ENCODE results near the gene PLCG2. TPM values are rescaled to one million over a fixed set of nuclear protein-coding genes. Genes with fewer than 3 reads are reported as not detected.
A peak's percentile ranks its signal among the peaks of the same experiment; 100 is the strongest.
"Not testable (repeated sequence)": the region's sequence is repeated elsewhere in the genome, so short reads cannot be mapped to it uniquely, and the experiment has no call there.

PLCG2 gene
- polyA plus RNA-seq, 2 donors = 2.3 to 4.4 TPM

DNA sequence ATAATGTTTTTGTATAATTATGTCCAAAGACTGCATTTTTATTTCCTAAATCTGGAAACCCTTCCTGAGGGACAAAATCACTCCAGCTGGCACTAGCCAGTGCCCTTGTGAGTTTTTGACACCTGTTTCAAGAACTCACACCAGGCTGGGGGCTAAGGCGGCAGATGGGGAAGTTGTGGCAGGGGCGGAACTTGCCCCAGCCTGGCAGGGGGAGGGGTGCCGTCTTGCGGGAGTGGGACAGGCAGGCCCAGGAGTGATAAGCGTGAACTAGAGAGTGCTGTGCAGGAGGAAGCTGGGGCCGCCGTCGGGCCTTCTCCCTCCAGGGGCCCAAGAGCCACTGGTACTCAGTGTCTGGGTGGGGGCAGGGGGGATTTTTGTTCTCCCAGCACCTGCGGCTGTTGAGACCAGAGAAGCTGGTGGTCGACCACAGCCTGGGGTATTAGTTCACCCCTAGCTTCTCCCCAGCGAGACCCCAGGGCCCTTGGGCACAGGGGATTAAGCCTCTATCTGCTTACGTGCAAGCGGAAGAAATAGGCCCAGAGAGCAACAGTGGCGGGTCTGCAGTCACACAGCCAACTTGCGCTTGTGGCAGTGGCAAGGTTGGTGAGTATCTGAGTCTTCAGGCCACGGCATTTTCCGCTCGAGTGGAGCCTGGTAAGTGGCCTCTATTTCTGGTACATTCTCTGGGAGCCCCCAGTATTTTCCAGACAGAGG is 40.2 kb upstream of the PLCG2 start:
- H3K9me3 ChIP-seq (ENCODE audit: control insufficient read depth in 2 of 2, insufficient read depth in 1 of 2, low read depth in 1 of 2, low read length in 1 of 2) = no peaks in the 10 kb centered on the region
- no peak overlapping the region for H3K27ac ChIP-seq (ENCODE audit: low read depth in 2 of 2, low read length in 1 of 2)
- H3K4me1 ChIP-seq (ENCODE audit: control insufficient read depth in 2 of 2, insufficient read depth in 2 of 2, low read length in 1 of 2) = peaks cover 0 to 3% of the 10 kb centered on the region in 2 donors
- H3K27me3 ChIP-seq (ENCODE audit: control insufficient read depth in 1 of 2, insufficient read depth in 2 of 2, low read length in 2 of 2) = no peaks in the 10 kb centered on the region
- 73 to 75% methylated on average over 15 to 18 of the region's 18 CpGs for WGBS, 2 donors
- no peaks in the 10 kb centered on the region for H3K36me3 ChIP-seq (ENCODE audit: control insufficient read depth in 2 of 2, insufficient read depth in 2 of 2, low read length in 1 of 2)
- no peak overlapping the region for H3K4me3 ChIP-seq (ENCODE audit: low read depth in 1 of 2, low read length in 2 of 2)

DNA sequence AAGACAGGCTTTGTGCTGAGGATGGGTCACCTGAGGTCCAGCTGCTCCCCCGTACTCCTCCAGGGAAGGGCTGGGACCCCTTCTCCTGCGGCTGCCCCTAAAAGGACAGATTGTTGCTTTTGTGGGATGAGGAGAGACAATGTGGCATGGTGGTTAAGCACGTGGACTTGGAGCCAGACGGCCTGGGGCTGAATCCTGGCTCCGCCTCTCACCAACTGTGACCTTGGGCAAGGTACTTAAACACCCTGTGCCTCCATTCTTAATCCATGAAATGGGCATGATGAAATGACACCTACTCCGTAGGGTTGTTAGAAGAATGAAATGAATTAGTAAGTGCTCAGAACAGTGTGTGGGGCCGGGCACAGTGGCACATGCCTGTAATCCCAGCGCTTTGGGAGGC is 39.6 kb upstream of the PLCG2 start:
- H3K27me3 ChIP-seq (ENCODE audit: control insufficient read depth in 1 of 2, insufficient read depth in 2 of 2, low read length in 2 of 2) = no peaks in the 10 kb centered on the region
- 82 to 87% methylated on average over 8 of the region's 8 CpGs for WGBS, 2 donors

DNA sequence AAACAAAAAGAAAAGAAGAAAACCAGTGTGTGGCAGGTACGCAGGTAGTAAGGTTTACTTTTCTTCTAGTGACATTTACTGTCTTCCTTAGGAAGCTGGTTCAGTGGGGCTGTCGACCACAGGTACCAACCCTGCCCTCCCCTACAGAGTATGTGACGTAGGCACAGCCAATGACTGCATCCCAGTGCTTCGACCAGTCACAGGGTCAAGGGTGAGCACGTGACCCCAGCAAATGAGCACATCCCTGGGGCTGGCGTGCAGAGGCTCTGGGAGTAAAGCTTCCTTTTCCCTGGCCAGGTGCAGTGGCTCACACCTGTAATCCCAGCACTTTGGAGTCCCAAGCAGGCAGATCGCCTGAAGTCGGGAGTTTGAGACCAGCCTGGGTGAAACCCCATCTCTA is 38.9 kb upstream of the PLCG2 start:
- no peaks in the 10 kb centered on the region for H3K9me3 ChIP-seq (ENCODE audit: control insufficient read depth in 2 of 2, insufficient read depth in 1 of 2, low read depth in 1 of 2, low read length in 1 of 2)
- H3K36me3 ChIP-seq (ENCODE audit: control insufficient read depth in 2 of 2, insufficient read depth in 2 of 2, low read length in 1 of 2) = no peaks in the 10 kb centered on the region
- H3K27ac ChIP-seq (ENCODE audit: low read depth in 2 of 2, low read length in 1 of 2) = no peak overlapping the region
- peaks cover 0 to 3% of the 10 kb centered on the region in 2 donors for H3K4me1 ChIP-seq (ENCODE audit: control insufficient read depth in 2 of 2, insufficient read depth in 2 of 2, low read length in 1 of 2)
- WGBS, 2 donors = 67 to 82% methylated on average over 8 of the region's 8 CpGs
- no peak overlapping the region for H3K4me3 ChIP-seq (ENCODE audit: low read depth in 1 of 2, low read length in 2 of 2)
- no peaks in the 10 kb centered on the region for H3K27me3 ChIP-seq (ENCODE audit: control insufficient read depth in 1 of 2, insufficient read depth in 2 of 2, low read length in 2 of 2)

More for the DNA sequence above, 39.6 kb upstream of the PLCG2 start:
- Histone ChIP-seq H3K9me3 (ENCODE audit: control insufficient read depth in 2 of 2, insufficient read depth in 1 of 2, low read depth in 1 of 2, low read length in 1 of 2) (no peaks in the 10 kb centered on the region), H3K4me3 (ENCODE audit: low read depth in 1 of 2, low read length in 2 of 2) (no peak overlapping the region), H3K4me1 (ENCODE audit: control insufficient read depth in 2 of 2, insufficient read depth in 2 of 2, low read length in 1 of 2) (peaks cover 0 to 3% of the 10 kb centered on the region in 2 donors), H3K36me3 (ENCODE audit: control insufficient read depth in 2 of 2, insufficient read depth in 2 of 2, low read length in 1 of 2) (no peaks in the 10 kb centered on the region), H3K27ac (ENCODE audit: low read depth in 2 of 2, low read length in 1 of 2) (no peak overlapping the region)

DNA sequence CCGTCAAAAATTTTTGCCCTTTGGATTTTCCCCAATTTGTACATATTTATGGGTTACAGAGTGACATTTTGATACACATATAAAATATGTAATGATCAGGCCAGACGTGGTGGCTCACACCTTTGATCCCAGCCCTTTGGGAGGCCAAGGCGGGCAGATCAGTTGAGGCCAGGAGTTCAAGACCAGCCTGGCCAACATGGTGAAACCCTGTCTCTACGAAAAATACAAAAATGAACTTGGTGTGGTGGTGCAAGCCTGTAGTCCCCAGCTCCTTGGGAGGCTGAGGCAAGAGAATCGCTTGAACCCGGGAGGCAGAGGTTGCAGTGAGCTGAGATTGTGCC is 37.7 kb upstream of the PLCG2 start:
- H3K4me3 ChIP-seq (ENCODE audit: low read depth in 1 of 2, low read length in 2 of 2); H3K9me3 ChIP-seq (ENCODE audit: control insufficient read depth in 2 of 2, insufficient read depth in 1 of 2, low read depth in 1 of 2, low read length in 1 of 2); H3K36me3 ChIP-seq (ENCODE audit: control insufficient read depth in 2 of 2, insufficient read depth in 2 of 2, low read length in 1 of 2); H3K27me3 ChIP-seq (ENCODE audit: control insufficient read depth in 1 of 2, insufficient read depth in 2 of 2, low read length in 2 of 2); H3K27ac ChIP-seq (ENCODE audit: low read depth in 2 of 2, low read length in 1 of 2); H3K4me1 ChIP-seq (ENCODE audit: control insufficient read depth in 2 of 2, insufficient read depth in 2 of 2, low read length in 1 of 2): not testable (repeated sequence)
- 82 to 90% methylated on average over 6 of the region's 6 CpGs for WGBS, 2 donors

DNA sequence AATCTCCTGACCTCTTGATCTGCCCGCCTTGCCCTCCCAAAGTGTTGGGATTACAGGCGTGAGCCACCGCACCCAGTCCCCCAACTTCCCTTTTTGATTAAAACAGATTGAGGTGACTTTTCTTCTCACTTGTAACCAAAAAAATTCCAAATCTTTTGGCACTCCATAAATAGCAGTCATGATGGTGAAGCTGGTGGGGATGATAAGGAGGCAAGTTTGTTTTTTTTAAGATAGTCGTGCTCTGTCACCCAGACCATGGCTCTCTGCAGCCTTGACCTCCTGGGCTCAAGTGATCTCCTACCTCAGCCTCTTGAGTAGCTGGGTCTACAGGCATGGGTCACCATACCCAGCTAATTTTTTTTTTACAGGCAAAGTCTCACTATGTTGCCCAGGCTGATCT is 34.7 kb upstream of the PLCG2 start:
- Histone ChIP-seq H3K27me3 (ENCODE audit: control insufficient read depth in 1 of 2, insufficient read depth in 2 of 2, low read length in 2 of 2) (no peaks in the 10 kb centered on the region), H3K27ac (ENCODE audit: low read depth in 2 of 2, low read length in 1 of 2) (no peak overlapping the region), H3K36me3 (ENCODE audit: control insufficient read depth in 2 of 2, insufficient read depth in 2 of 2, low read length in 1 of 2) (no peaks in the 10 kb centered on the region), H3K4me3 (ENCODE audit: low read depth in 1 of 2, low read length in 2 of 2) (no peak overlapping the region), H3K9me3 (ENCODE audit: control insufficient read depth in 2 of 2, insufficient read depth in 1 of 2, low read depth in 1 of 2, low read length in 1 of 2) (no peaks in the 10 kb centered on the region), H3K4me1 (ENCODE audit: control insufficient read depth in 2 of 2, insufficient read depth in 2 of 2, low read length in 1 of 2) (no peaks in the 10 kb centered on the region)
- 67 to 84% methylated on average over 4 of the region's 4 CpGs for WGBS, 2 donors

DNA sequence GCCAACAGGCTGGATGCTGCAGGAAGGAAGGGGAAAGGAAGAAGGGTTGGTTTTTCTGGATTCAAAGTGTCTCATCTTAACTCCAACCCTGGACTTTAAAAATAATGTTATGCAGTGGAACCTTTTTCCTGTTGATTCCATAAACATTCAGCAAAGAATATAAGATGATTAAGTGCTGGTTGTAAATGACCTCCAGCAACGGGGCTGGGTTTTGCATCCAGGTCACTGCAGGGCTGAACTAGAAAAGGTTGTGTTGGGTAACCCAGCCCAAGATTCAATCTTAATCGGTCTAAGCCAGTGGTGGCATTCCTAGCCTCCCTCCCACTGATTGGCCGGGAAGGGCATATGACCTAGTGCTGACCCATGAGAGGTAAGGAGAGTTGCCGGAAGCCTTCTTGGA is 34.2 kb upstream of the PLCG2 start:
- H3K9me3 ChIP-seq (ENCODE audit: control insufficient read depth in 2 of 2, insufficient read depth in 1 of 2, low read depth in 1 of 2, low read length in 1 of 2) = no peaks in the 10 kb centered on the region
- 87 to 90% methylated on average over 4 of the region's 4 CpGs for WGBS, 2 donors
- H3K4me1 ChIP-seq (ENCODE audit: control insufficient read depth in 2 of 2, insufficient read depth in 2 of 2, low read length in 1 of 2) = no peaks in the 10 kb centered on the region
- H3K27ac ChIP-seq (ENCODE audit: low read depth in 2 of 2, low read length in 1 of 2) = no peak overlapping the region
- H3K36me3 ChIP-seq (ENCODE audit: control insufficient read depth in 2 of 2, insufficient read depth in 2 of 2, low read length in 1 of 2) = no peaks in the 10 kb centered on the region
- no peak overlapping the region for H3K4me3 ChIP-seq (ENCODE audit: low read depth in 1 of 2, low read length in 2 of 2)
- H3K27me3 ChIP-seq (ENCODE audit: control insufficient read depth in 1 of 2, insufficient read depth in 2 of 2, low read length in 2 of 2) = no peaks in the 10 kb centered on the region

DNA sequence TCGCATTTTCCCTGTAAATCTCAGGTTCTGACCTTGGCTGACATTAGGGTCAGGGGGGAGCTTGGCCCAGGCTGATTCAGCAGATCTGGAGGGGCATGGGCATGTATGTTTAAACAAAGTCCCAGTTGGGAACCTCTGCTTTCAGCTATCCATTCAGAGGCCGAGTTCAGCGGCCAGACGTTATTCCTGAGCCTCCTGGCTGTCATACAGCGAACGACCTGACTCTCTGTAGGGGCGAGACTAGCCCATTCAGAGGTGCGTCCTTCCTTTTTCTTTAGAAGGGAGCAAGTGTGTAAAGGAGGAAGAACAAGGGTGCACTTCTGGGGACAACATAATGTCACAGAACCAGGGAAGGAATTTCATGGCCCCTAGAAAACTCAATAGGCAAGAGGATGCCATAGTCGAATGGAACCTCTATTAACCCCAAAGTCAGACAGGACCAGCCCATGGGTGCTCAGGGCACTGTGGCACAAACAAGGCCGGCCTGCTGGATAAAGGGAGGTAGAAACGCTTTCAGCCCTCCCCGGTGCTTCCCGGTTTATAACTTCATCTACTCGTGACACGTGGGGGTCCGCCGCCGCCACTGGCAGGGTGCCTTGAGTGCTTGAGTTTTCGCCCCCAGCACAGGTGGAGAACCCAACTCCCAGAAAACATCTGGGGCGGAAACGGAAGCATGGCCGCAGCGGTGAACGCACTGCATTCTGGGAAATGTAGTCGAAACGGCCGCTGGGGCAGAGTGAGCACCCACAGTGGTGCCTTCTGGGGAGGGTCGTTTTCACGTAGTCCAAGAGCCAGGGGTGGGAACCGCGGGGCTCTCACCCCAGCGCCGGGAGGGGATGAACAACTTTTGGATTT is 33.2 kb upstream of the PLCG2 start:
- Histone ChIP-seq H3K4me1 (ENCODE audit: control insufficient read depth in 2 of 2, insufficient read depth in 2 of 2, low read length in 1 of 2) (no peaks in the 10 kb centered on the region), H3K27ac (ENCODE audit: low read depth in 2 of 2, low read length in 1 of 2) (no peak overlapping the region)
- WGBS, 2 donors = 20 to 23% methylated on average over 33 of the region's 33 CpGs

DNA sequence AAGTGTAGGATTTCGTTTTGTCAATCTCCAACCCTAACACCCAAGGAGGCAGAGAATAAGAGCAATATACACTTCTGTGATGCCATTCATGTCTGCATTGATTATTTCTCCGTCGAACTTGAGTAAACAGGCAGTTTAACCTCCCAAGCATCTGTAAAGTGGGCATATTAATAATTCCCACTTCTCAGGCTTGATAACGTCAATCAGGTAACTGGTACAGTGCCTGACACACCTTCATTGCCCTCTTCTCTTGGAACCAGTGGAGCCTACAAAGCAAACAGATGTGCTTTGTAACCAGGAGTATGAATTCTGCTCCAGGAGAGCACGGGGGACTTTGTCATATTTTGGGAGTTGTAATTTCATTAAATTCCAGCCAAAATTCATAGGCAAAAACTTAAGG is 32.5 kb upstream of the PLCG2 start:
- no peaks in the 10 kb centered on the region for H3K27me3 ChIP-seq (ENCODE audit: control insufficient read depth in 1 of 2, insufficient read depth in 2 of 2, low read length in 2 of 2)
- no peak overlapping the region for H3K27ac ChIP-seq (ENCODE audit: low read depth in 2 of 2, low read length in 1 of 2)
- H3K4me1 ChIP-seq (ENCODE audit: control insufficient read depth in 2 of 2, insufficient read depth in 2 of 2, low read length in 1 of 2) = no peaks in the 10 kb centered on the region
- WGBS, 2 donors = 40 to 48% methylated on average over 5 of the region's 5 CpGs
- no peaks in the 10 kb centered on the region for H3K9me3 ChIP-seq (ENCODE audit: control insufficient read depth in 2 of 2, insufficient read depth in 1 of 2, low read depth in 1 of 2, low read length in 1 of 2)
- H3K4me3 ChIP-seq (ENCODE audit: low read depth in 1 of 2, low read length in 2 of 2) = peak overlapping the region in 1 of 2 donors; percentile 40
- no peaks in the 10 kb centered on the region for H3K36me3 ChIP-seq (ENCODE audit: control insufficient read depth in 2 of 2, insufficient read depth in 2 of 2, low read length in 1 of 2)

More for the DNA sequence above, 33.2 kb upstream of the PLCG2 start:
- no peaks in the 10 kb centered on the region for H3K27me3 ChIP-seq (ENCODE audit: control insufficient read depth in 1 of 2, insufficient read depth in 2 of 2, low read length in 2 of 2)
- H3K9me3 ChIP-seq (ENCODE audit: control insufficient read depth in 2 of 2, insufficient read depth in 1 of 2, low read depth in 1 of 2, low read length in 1 of 2) = no peaks in the 10 kb centered on the region
- H3K4me3 ChIP-seq (ENCODE audit: low read depth in 1 of 2, low read length in 2 of 2) = peak overlapping the region; percentile 34 to 40
- no peaks in the 10 kb centered on the region for H3K36me3 ChIP-seq (ENCODE audit: control insufficient read depth in 2 of 2, insufficient read depth in 2 of 2, low read length in 1 of 2)

DNA sequence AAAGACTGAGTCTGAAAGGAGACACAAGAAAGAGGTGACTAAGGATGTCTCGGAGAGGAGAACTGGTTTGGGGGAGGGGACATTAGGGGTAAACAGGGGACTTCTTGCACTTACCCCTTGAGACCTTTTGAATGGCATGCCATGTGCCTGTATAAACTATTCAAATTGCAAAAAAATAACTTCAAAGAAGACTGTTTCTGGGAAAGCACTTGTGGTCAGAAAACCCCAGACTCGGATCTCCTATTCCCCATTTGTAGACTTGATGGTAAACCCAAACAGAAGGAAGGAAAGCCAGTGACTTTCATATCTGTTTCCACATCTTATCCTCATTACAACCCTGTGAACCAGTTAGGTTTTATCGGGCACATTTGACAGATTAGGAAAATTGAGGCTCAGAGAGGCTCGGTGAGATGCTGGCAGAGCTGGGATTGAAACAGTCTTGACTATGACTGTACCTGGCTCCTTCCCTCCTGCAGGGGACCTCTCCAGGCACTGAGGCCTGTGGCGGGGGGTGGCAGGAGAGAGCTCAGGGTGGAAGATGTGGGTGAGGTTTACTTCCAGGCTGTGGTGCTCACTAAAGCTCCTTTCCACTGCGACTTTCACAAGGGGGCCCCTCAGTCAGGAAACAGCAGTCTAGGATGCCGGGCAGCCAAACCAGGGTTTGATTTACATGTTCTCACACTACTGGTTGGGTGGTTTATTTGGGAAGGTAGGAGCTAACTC is 30.5 kb upstream of the PLCG2 start:
- Histone ChIP-seq H3K36me3 (ENCODE audit: control insufficient read depth in 2 of 2, insufficient read depth in 2 of 2, low read length in 1 of 2) (no peaks in the 10 kb centered on the region), H3K4me3 (ENCODE audit: low read depth in 1 of 2, low read length in 2 of 2) (no peak overlapping the region), H3K27ac (ENCODE audit: low read depth in 2 of 2, low read length in 1 of 2) (no peak overlapping the region), H3K27me3 (ENCODE audit: control insufficient read depth in 1 of 2, insufficient read depth in 2 of 2, low read length in 2 of 2) (no peaks in the 10 kb centered on the region), H3K4me1 (ENCODE audit: control insufficient read depth in 2 of 2, insufficient read depth in 2 of 2, low read length in 1 of 2) (peaks cover 0 to 4% of the 10 kb centered on the region in 2 donors), H3K9me3 (ENCODE audit: control insufficient read depth in 2 of 2, insufficient read depth in 1 of 2, low read depth in 1 of 2, low read length in 1 of 2) (no peaks in the 10 kb centered on the region)
- 64 to 65% methylated on average over 7 of the region's 7 CpGs for WGBS, 2 donors
